GM13977 (cell line): ENCODE results near the gene DNAJC12.

Experiments used
- DNase-seq: peaks from one replicate; pipeline ENCODE4 v3.0.0; 2012; ENCODE audit warnings: low spot score
- in situ Hi-C: fragments of 300-500 bp; cut with MboI; formaldehyde crosslinking; loops from one replicate; pipeline ENCODE4 v1.12.0; 2022; ENCODE audit warnings: low sequenced_read_pairs, low pct_unique_long_range_greater_than_20kb, mixed read lengths, inconsistent platforms; ENCODE audit not compliant: unreplicated experiment
- TF ChIP-seq, protein P1 (sequence below): IDR thresholded peaks from 2 replicates; pipeline ENCODE4 v1.5.1; 2012; ENCODE audit warnings: mild to moderate bottlenecking, control low read depth; ENCODE audit not compliant: insufficient read depth; ENCODE audit errors: extremely low read depth, missing control alignments

DNAJC12 gene

DNA sequence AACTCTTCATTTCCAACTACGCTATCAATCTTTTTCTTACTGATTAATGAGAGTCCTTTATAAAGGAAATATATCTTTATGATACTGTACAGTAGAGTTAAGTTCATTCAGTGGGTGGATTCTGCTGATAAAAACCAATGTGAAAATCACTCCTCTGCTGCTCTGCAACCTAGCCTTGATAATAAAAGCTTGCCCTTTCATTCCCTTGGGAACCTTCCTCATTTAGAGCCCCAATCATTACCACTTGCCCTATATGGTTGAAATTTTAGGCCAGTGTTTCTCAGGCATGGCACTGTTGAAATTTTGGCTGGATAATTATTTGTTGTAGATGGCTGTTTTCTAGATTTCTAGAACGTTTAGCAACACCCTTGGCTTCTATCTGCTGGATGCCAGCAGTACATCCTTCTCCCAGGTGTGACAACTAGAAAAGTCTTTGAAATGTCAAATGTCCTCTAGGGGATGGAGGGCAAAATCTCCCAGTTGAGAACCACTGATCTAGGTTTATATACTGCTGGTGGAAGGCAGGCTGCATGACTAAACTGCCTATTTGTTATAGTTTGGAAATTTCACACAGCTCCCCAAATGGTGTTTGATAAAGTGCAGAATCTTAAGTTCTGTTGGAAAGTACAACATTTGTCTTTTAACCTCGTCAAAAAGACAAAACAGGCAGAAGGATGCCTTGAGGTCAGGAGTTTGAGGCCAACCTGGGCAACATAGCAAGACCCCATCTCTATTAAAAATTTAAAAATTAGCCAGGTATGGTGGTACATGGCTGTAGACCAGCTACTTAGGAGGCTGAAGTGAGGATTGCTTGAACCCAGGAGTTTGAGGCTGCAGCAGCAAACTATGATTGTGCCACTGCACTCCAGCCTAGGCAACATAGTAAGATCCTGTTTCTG lies 37.6 kb upstream of the DNAJC12 start:
- in situ Hi-C loops, result no loop called here
- TF ChIP-seq, protein P1, sequence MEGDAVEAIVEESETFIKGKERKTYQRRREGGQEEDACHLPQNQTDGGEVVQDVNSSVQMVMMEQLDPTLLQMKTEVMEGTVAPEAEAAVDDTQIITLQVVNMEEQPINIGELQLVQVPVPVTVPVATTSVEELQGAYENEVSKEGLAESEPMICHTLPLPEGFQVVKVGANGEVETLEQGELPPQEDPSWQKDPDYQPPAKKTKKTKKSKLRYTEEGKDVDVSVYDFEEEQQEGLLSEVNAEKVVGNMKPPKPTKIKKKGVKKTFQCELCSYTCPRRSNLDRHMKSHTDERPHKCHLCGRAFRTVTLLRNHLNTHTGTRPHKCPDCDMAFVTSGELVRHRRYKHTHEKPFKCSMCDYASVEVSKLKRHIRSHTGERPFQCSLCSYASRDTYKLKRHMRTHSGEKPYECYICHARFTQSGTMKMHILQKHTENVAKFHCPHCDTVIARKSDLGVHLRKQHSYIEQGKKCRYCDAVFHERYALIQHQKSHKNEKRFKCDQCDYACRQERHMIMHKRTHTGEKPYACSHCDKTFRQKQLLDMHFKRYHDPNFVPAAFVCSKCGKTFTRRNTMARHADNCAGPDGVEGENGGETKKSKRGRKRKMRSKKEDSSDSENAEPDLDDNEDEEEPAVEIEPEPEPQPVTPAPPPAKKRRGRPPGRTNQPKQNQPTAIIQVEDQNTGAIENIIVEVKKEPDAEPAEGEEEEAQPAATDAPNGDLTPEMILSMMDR, result no peak
- no peak for DNase-seq

DNA sequence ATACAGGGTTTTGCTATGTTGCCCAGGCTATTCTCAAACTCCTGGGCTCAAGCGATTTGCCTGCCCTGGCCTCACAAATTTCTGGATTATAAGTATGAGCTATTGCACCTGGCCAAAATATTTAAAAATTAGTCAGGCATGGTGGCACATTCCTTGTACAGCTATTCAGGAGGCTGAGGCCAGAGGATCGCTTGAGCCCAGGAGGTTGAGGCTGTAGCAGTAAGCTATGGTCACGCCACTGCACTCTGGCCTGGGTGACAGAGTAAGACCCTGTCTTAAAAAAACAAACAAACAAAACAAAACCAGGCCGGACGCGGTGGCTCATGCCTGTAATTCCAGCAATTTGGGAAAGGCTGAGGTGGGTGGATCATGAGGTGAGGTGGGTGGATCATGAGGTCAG lies 32.0 kb upstream of the DNAJC12 start:
- TF ChIP-seq, protein P1, result no peak
- in situ Hi-C loops, result loop anchor here (25.0 kb wide), 1 partner anchor 442 kb away; no protein-coding TSS in a partner anchor
- DNase-seq, result no peak

DNA sequence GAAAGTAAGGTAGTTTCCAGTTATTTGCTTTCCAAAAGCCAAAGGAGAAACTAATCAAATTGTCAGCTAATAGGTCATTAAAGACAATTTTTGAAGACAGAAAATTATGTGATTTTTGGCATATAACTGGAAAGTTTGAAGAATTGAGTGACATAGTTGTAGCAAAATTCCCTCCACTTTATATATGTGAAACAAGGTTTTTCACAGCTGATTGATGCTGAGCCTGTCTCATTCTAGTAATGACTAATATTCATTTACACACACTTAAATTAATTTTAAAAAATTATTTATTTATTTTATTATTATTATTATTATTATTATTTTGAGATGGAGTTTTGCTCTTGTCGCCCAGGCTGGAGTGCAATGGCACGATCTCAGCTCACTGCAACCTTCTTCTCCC lies 30.1 kb upstream of the DNAJC12 start:
- TF ChIP-seq, protein P1, result no peak
- in situ Hi-C loops, result loop anchor here (25.0 kb wide), 1 partner anchor 444 kb away; no protein-coding TSS in a partner anchor
- no peak for DNase-seq

DNA sequence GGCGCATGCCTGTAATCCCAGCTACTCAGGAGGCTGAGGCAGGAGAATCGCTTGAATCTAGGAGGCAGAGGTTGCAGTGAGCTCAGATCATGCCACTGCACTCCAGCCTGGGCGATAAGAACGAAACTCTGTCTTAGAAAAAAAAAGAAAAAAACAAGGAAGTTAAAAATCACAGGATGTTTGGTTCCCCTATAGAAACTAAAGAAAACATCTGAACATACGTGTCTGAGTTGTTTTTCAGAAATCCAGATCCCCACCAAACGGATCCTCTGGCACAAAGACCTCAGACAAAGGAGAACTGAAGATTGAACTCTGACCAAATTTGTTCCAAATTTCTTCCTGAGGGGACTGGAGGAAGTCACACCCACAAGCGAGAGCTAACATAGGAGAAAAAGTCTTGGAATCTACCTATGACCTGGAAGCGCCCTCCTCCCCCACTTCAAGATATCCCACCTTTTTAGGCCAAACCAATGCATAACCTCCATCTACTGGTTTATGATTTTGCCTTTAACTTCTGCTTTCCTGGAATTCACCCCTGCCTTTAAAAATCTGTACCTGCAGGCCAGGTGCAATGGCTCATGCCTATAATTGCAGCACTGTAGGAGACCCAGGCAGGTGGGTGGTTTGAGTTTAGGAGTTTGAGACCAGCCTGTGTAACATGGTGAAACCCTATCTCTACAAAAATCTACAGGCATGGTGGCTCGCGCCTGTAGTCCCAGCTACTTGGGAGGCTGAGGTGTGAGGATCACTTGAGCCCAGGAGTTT lies 26.8 kb upstream of the DNAJC12 start:
- in situ Hi-C loops, result loop anchor here (25.0 kb wide), 1 partner anchor 448 kb away; no protein-coding TSS in a partner anchor
- TF ChIP-seq, protein P1, result no peak
- no peak for DNase-seq

DNA sequence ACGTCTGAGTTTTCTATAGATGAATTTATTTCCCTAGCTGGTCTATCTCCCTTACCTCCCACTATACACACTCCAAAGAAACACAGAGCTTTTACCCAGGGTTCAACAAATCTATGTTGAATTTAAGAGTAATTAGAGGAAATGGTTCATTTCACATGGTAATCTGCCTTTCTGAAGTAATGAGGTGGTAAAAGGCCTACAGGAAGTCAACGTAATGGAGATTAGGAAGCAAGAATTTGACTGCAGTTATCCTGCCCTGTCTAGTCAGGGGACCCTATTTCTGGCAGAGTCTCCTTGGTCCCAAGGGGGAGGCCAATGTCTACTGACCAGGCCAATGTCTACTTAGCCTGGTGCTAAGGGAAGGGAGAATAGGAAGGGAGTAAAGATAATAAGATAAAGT lies 25.1 kb upstream of the DNAJC12 start:
- in situ Hi-C loops, result loop anchor here (25.0 kb wide), 1 partner anchor 449 kb away; no protein-coding TSS in a partner anchor
- TF ChIP-seq, protein P1, result no peak
- DNase-seq, result no peak

DNA sequence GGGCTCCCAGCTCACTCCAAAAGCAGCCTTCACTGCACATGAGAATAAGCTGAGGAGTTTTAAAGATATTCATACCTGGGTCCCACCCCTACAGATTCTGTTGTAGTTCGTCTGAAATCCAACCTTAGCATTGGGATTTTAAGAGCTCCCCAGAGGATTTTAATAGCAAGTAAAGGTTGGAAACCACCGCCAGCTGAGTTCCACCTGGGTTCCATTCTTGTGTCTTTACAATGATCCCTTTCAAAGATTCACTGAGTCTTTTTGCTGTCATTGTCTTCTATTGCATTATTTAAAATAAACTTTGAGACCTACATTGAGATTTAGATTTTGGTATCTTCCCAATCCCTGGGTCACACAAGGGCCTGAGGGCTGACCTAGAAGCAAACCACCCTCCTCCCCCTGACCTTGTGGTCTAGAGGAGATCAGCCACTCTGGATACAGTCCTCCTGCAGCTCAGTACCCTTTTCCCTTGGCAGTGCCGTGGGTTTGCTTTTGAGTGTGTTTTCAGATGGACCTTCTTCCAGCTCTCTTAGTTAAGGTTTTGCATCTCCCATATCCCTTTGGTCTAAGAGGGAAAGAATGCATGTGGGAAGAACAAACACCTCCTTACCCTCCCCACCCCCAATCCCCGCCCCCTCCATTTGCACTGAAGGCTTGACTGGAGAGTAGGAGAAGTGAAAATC lies 23.9 kb upstream of the DNAJC12 start:
- in situ Hi-C loops, result loop anchor here (25.0 kb wide), 1 partner anchor 450 kb away; no protein-coding TSS in a partner anchor
- TF ChIP-seq, protein P1, result no peak
- no peak for DNase-seq
